ENCODE results near the gene TYK2.
"Not testable (repeated sequence)": the region's sequence is repeated elsewhere in the genome, so short reads cannot be mapped to it uniquely, and the experiment has no call there.

The TYK2 gene

DNA sequence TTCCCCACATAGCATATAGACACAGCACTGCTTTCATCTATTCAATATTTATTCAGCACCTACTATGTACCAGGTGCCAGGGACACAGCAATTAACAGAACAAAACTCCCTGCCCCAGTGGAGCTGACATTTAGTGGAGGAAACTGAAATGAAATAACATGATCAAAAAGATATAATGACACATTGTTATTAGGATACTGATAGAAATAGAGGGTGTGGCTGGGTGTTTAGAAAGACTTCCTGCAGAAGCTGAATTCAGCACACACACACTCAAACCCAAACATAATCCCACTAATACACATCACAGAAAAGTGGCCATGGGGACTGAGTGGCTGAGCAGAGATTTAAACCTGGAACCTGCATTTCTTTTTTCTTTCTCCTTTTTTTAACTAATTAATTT lies 26.7 kb upstream of the TYK2 start:
- DNase-seq = no peak

DNA sequence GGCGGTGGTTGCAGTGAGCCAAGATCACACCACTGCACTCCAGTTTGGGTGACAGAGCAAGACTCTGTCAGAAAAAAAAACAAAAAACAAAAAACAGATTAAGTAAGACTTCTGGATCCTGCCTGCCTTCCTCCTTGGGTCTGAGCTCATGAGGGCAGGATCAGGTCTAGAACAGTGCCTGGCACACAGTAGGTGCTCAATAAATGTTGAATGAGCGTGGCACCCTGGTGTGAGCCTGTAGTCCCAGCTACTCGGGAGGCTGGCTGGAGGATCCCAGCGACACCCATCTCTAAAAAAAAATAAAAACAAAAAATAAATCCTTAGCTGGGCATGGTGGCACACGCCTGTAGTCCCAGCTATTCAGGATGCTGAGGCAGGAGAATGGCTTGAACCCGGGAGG lies 25.8 kb upstream of the TYK2 start:
- DNase-seq = no peak

DNA sequence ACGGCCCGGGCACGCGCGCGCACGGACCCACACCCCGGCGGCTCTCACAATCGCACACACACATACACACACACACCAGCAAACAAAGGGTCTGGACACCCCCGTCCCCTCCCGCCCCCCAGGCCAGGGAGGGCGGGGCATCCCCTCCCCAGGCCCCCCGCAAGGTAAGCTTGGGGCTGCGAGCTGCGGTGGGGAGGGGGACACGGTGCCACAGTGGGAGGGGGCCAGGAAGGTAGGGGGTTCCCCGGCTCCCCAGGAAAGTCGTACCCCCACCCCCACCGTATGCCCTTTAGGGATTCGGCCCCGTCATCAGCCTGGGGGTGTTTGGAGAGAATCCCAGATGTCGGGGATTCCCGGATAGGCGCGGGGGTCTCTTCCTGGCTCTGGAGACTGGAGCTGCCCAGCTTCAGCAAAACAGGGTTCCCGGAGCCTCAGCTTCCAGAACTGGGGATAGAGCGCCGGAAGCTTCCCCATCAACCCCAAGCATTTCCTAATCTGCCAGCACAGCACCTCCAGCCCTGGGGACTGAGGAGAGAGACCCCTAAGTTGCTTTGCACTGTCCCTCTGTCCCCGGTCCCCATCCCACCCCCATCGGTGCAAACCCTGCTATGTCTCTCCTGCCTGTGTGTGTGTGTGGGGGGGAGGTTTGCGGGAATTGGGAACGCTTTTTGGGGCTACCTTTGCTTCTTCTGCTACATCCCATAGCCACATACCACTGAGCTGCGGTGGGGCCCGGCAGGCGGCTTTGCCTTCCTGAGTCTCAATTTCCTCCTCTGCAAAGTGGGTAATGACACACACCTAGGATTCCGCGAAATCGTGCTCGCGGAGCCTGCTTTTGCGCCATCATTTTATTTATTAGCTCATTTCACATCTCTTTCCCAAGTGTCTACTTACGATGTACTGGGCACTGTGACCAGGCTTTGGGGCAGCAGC lies 24.8 kb upstream of the TYK2 start:
- DNase-seq = peak; percentile 77 to 82

DNA sequence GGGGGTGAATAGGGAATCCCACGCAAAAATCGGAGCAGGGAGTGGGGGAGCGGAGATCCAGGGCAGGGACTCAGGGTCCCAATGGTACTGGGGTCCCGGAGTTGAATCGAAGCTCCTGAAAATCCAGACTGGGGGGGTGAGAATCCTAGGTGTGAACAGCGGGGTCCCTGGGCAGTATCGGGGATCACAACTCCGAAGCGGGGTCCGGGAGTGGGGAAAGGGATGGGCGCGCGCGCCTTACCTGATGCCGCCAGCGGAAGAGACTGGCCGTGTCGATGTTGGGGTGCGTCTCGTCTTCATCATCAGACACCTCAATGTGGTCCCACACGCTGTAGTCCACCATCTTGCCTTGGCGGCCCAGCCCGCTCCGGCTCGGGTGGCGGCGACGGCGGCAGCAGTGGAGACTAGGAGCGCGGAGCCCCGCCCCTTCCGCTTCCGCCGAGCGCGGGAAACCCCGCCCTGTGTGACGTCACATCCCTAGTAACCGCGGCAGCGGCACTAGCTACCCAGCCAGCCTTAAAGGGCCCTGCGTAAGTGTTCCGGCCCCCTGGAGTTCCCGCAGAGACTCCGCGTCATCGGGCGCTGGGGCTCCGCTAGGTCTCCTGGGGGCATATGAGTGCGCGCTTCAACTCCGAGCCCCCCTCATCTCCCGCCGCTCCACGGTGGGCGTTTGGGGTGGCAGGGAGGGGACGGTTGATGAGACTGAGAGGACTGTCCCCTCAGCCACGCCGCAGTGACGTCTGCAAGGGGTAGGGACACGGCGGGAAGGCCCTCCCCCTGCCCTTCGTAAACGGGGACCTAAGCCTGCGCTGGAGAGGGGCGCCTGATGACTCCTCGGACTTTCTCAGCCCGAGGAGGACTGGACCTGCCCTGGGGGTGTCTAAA lies 23.0 kb upstream of the TYK2 start, which contains the start of gene CDC37:
Gene CDC37, minus strand, starts transcription at position 406 of the 885 bp plus-strand sequence. Its CDS starts 63 bp downstream, at position 343.
- DNase-seq = peak; percentile 98 to 100

GRCh38 chr19:10402441-10403038 lies 22.2 kb upstream of the TYK2 start:
- peak; percentile 33 to 39 for DNase-seq

GRCh38 chr19:10399878-10400277 lies 19.5 kb upstream of the TYK2 start:
- DNase-seq = no peak

- not testable (repeated sequence) for DNase-seq
Measured at GRCh38 chr19:10399340-10399739, 19.0 kb upstream of the TYK2 start.

DNA sequence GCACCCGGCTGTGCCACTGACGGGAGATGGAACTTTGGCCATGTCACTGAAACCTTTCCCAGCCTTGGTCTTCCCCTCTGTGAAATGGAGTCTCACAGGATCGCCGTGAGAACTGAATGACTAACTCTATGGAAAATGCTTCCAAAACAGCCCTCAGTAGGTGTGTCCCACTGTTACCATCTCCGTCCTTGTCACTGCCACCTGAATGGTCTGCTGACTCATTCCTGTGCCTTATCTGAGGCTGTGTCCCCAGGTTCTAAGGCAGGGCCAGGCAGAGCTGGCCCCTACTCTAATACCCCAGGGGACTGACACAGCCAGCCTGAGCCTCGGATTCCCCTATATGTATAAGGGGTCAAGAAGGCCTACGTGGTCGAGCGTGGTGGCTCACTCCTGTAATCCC lies 18.4 kb upstream of the TYK2 start:
- no peak for DNase-seq

DNA sequence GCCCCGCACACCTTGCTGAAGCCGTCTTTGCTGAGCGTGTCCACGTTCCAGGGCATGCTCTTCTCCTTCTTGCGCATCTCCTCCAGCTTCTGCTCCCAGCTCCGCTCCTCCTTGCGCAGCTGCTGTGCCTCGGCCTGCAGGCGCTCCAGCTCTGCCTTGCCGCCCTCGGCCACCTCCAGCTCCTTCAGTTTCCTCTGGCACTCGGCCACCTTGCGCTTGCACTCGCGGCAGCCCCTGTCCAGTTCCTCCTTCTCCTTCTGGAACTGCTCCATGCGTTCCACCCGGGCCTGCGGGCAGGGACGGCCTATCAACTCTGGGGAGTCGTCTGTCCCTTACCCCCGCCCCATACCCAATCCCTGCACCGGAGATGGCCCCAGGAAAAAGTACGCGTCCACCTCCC lies 15.5 kb upstream of the TYK2 start:
- DNase-seq = no peak

DNA sequence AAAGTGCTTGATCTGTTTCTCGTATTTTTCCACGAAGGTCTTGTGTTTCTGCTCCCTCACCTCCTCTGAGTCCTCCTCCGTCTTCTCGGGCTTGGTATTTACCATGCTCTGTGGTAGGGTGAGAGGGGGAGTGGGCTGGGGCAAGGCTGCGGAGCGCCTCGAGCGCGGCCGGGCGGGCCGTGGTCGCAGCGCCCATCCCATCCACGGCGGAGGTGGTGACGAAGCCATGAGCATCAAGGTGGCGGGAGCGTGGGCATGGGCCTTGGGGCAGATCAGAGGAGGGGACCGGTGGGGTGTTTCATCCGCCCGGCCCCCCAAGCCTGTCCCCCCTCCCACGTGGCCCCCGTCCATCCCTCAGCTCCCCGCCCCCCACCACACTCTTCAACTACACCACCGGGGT lies 15.1 kb upstream of the TYK2 start:
- DNase-seq = no peak

- DNase-seq = no peak
Measured at GRCh38 chr19:10395003-10395402, 14.6 kb upstream of the TYK2 start.

DNA sequence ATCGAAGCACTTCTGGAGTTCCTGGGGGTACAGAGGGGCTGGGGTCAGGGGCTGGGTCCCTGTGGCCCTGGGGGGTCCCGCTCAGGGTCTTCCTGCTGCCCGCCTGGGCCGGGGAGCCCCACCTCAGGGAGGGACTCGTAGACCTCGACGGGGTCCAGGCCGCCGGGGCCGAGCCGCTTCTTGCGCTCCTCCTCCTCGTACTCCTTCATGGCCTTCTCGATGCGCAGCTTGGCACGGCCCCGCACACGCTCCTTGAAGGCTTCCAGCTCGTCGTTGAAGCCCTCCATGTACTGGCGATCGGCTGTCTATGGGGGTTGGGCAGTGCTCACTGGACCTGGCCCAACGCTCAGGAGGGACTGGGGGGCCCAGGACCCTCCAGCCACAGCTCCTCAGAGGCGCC lies 12.8 kb upstream of the TYK2 start:
- DNase-seq = no peak

DNA sequence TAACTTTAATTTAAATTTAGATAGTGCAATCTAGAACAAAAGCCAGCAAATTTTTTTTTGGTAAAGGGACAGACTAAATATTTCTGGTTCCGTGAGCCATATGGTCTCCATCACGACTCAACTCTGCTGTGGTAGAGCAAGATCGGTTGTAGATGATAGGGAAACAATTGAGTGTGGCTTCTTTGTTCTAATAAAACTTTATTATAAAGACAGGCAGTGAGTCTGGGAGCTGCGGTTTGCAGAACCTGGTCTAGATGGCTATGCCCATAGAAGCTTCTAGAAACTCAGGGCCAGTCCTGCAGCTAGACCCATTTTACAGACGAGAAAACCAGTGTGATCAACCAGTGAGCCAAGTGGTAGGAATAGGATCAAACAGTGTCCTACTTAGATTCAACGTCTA lies 11.7 kb upstream of the TYK2 start:
- DNase-seq = no peak

DNA sequence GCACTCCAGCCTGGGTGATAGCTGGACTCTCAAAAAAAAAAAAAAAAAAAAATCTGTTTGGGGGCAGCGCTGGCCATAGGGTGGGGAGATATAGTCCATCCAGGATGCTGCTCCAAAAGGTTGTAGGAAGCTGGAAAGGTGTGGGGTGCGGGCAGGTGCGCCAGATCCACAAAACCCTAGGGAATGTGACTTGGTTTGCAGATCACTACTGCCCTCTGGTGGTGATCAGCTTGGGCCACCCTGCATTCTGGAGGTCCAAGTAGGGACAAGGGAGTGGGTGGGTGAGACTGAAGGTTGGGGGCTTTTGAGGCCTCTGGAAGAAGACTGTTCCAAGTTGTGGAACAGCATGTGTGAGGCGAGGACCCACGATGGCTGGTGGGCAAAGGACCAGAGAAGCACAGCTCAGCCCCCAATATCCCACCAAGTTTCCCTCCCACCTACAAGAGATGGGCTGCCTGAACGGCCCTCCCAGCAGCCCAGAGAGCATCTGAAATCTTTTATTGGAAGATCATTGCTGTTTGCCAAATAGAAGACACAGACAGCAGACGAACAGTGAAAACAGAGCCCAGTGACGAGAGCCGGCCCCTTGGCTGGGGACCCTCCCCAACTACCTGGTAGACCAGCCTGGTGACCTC lies 10.4 kb upstream of the TYK2 start:
- peak; percentile 72 to 78 for DNase-seq

GRCh38 chr19:10389863-10390262 lies 9.5 kb upstream of the TYK2 start:
- peak; percentile 58 to 62 for DNase-seq

DNA sequence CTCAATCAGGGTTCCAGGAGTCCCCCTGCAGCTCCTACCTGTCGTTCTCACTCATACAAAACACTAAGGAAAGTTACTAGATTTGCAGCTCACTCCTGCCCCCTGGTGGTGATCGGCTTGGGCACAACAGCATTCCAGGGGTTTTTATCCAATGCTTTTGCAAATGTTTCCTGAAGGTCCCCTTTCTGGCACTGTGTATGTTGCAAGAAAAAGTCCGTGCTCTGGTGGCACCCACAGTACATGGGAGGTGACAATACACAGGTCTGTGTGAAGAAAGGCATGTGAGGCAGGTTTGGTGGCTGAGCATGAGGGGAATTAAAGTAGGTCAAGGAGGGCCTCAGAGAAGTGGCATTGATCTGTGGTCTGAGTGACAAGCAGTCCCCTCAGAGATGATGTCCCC lies 8.6 kb upstream of the TYK2 start:
- peak; percentile 89 to 94 for DNase-seq

DNA sequence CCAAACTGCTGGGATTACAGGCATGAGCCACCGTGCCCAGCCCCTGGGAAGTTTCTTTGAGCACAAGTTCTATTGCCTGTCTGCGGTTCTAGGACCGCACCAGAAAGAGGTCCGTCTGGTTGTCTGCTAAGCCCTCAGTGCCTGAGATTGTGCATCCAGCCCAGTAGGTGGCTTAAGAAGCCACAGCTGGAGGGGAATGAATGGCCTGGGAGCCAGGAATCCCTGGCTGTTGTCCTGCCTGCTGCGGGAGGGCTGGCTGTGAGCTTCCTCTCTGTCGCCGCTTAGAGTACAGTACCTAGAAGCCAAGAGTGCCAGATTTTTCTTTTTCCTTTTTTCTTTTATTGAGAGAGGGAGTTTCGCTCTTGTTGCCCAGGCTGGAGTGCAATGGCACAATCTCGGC lies 4.2 kb upstream of the TYK2 start:
- DNase-seq = no peak

- not testable (repeated sequence) for DNase-seq
Measured at GRCh38 chr19:10383223-10383499, 2.8 kb upstream of the TYK2 start.

- DNase-seq = no peak
Measured at GRCh38 chr19:10379880-10380312, 476 bp downstream of the TYK2 start.

- DNase-seq = no peak
Measured at GRCh38 chr19:10378124-10378523, 2.2 kb downstream of the TYK2 start.

DNA sequence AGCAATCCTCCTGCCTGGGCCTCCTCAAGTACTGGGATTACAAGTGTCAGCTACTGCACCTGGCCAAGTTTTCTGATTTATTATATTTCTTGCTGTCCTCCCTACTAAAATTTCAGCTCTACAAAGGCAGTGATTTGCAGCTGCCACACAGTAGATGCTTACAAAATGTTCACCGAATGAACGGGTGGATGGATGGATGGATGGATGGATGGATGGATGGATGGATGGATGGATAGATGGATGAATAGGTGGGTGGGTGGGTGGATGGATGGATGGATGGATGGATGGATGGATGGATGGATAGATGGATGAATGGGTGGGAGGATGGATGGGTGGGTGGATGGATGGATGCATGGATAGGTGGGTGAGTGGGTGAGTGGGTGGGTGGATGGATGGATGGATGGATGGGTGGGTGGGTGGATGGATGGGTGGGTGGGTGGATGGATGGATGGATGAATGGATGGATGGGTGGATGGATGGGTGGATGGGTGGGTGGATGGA lies 3.2 kb downstream of the TYK2 start:
- not testable (repeated sequence) for DNase-seq

- DNase-seq = no peak
Measured at GRCh38 chr19:10374931-10375330, 5.4 kb downstream of the TYK2 start.

GRCh38 chr19:10372690-10373089 lies 7.7 kb downstream of the TYK2 start:
- DNase-seq = no peak

Data from activated T-cell treated with anti-CD3 and anti-CD28 coated beads, Interleukin-2, amount 50 U/mL, for 48 hours (primary cell).